ENCODE measurements around the gene CRY2.

CRY2 gene

GRCh38 chr11:45925550-45925949 lies 78.3 kb downstream of the CRY2 start:
- Histone ChIP-seq H3K79me2 (ENCODE audit: control insufficient read depth, low read length) (peaks cover 53% of the 10 kb centered on the region), H3F3A (ENCODE audit: control insufficient read depth, insufficient read depth) (peaks cover 25% of the 10 kb centered on the region), H3K9me3 (ENCODE audit: control insufficient read depth, insufficient read depth, low read length) (no peaks in the 10 kb centered on the region), H4K20me1 (ENCODE audit: control insufficient read depth, insufficient read depth, low read depth, low read length) (0 out of 2 replicates have a peak, but pooled peaks cover 3% of the 10 kb centered on the region), H3K4me3 (ENCODE audit: low read length) (no peak overlapping the region), H3K4me1 (ENCODE audit: control insufficient read depth, low read length) (peaks cover 86% of the 10 kb centered on the region), H3K27me3 (ENCODE audit: control insufficient read depth, low read length) (peaks cover 6% of the 10 kb centered on the region), H3K9me2 (replicated peaks; ENCODE audit: control insufficient read depth, low read length) (no peaks in the 10 kb centered on the region), H3K4me2 (ENCODE audit: low read length) (no peak overlapping the region), H3K36me3 (ENCODE audit: control insufficient read depth, low read length) (peaks cover 42% of the 10 kb centered on the region), H3K27ac (ENCODE audit: low read depth, low read length) (no peak overlapping the region)
- TF ChIP-seq CTCF (IDR thresholded peaks at IDR 0.05; ENCODE audit: low read depth, low read length, poor library complexity, severe bottlenecking) (no peak), EZH2phosphoT487 (IDR thresholded peaks at IDR 0.05; ENCODE audit: borderline replicate concordance, low read length) (no peak)

- no peak for TF ChIP-seq CTCF (IDR thresholded peaks at IDR 0.05; ENCODE audit: low read depth, low read length, poor library complexity, severe bottlenecking)
- TF ChIP-seq EZH2phosphoT487 (IDR thresholded peaks at IDR 0.05; ENCODE audit: borderline replicate concordance, low read length), result no peak
- H3K4me1 ChIP-seq (ENCODE audit: control insufficient read depth, low read length), result peaks cover 86% of the 10 kb centered on the region
- no peak overlapping the region for H3K4me2 ChIP-seq (ENCODE audit: low read length)
These were observed 78.7 kb downstream of the CRY2 start for GRCh38 chr11:45926001-45926401.

GRCh38 chr11:45926536-45927331 lies 79.5 kb downstream of the CRY2 start:
- no peaks in the 10 kb centered on the region for H3K9me2 ChIP-seq (replicated peaks; ENCODE audit: control insufficient read depth, low read length)
- H3K4me2 ChIP-seq (ENCODE audit: low read length), result peak overlapping the region; percentile 16; the same call in 1 of the 2 replicates
- H3K9me3 ChIP-seq (ENCODE audit: control insufficient read depth, insufficient read depth, low read length), result no peaks in the 10 kb centered on the region
- H3K36me3 ChIP-seq (ENCODE audit: control insufficient read depth, low read length), result peaks cover 52% of the 10 kb centered on the region
- no peaks in the 10 kb centered on the region for H4K20me1 ChIP-seq (ENCODE audit: control insufficient read depth, insufficient read depth, low read depth, low read length)
- TF ChIP-seq CTCF (IDR thresholded peaks at IDR 0.05; ENCODE audit: low read depth, low read length, poor library complexity, severe bottlenecking), result no peak
- TF ChIP-seq EZH2phosphoT487 (IDR thresholded peaks at IDR 0.05; ENCODE audit: borderline replicate concordance, low read length), result no peak
- H3K27me3 ChIP-seq (ENCODE audit: control insufficient read depth, low read length), result peaks cover 6% of the 10 kb centered on the region
- H3K4me3 ChIP-seq (ENCODE audit: low read length), result no peak overlapping the region
- H3F3A ChIP-seq (ENCODE audit: control insufficient read depth, insufficient read depth), result peaks cover 24% of the 10 kb centered on the region
- H3K27ac ChIP-seq (ENCODE audit: low read depth, low read length), result peak overlapping the region; percentile 13; the same call in 1 of the 2 replicates
- peaks cover 86% of the 10 kb centered on the region for H3K4me1 ChIP-seq (ENCODE audit: control insufficient read depth, low read length)
- peaks cover 62% of the 10 kb centered on the region for H3K79me2 ChIP-seq (ENCODE audit: control insufficient read depth, low read length)

More at GRCh38 chr11:45926001-45926401, 78.7 kb downstream of the CRY2 start:
- no peaks in the 10 kb centered on the region for H3K9me3 ChIP-seq (ENCODE audit: control insufficient read depth, insufficient read depth, low read length)
- H3K36me3 ChIP-seq (ENCODE audit: control insufficient read depth, low read length), result peaks cover 44% of the 10 kb centered on the region
- no peak overlapping the region for H3K27ac ChIP-seq (ENCODE audit: low read depth, low read length)
- H3K27me3 ChIP-seq (ENCODE audit: control insufficient read depth, low read length), result peaks cover 6% of the 10 kb centered on the region
- H3K79me2 ChIP-seq (ENCODE audit: control insufficient read depth, low read length), result peaks cover 54% of the 10 kb centered on the region
- H3K9me2 ChIP-seq (replicated peaks; ENCODE audit: control insufficient read depth, low read length), result no peaks in the 10 kb centered on the region
- H3K4me3 ChIP-seq (ENCODE audit: low read length), result no peak overlapping the region
- H4K20me1 ChIP-seq (ENCODE audit: control insufficient read depth, insufficient read depth, low read depth, low read length), result 0 out of 2 replicates have a peak, but pooled peaks cover 3% of the 10 kb centered on the region
- peaks cover 23% of the 10 kb centered on the region for H3F3A ChIP-seq (ENCODE audit: control insufficient read depth, insufficient read depth)
